Measurements from ENCODE around the gene TTLL9. TPM values are rescaled to one million over a fixed set of nuclear protein-coding genes. Genes with fewer than 3 reads are reported as not detected.

Gene TTLL9
- polyA plus RNA-seq, 3 donors: 0.21 TPM; not detected in 2

DNA sequence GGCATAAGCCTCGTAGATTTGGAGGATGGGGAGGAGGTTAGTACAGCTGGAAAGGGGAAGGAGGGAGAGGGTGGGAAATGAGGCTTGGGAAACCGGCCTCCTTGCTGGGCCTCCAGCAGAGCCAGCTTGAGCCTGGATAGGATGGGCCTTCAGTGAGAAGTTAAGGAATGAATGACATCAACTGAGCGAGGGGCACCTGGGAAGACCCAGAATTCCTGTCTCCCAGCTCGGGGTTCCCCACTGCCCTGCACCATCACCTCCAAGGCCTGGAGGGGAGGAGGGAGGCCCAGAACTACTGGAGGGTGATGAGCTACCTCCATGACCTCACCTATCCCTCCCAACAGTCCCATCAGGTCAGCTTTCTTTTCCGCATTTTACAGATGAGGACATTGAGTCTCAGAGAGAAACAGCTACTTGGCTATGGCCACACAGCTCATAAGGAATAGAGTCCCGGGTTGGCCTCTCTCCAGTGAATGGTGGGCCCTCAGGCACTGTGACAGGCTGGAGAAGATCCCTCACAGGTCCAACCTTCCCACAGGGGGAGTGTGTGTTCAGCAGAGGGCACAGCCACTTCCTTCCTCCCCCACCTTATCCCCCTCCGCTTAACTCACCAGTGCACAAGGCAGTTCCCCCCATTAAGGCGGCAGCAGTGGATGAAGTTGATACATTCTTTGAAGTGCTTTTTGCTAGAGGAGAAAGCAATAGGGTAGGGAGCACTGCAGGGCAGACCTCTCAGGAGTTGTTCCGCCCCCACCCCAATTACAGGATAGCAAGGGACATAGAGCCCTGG is 6.9 kb upstream of the TTLL9 start:
- H3K27me3 Mint-ChIP-seq (ENCODE audit: low read depth in 3 of 3): peaks cover 34 to 44% (median 41%) of the 10 kb centered on the region in 3 donors
- H3K4me3 Mint-ChIP-seq: no peak overlapping the region
- H3K9me3 Mint-ChIP-seq: peaks cover 0 to 9% (median 0%) of the 10 kb centered on the region in 7 donors
- Histone ChIP-seq H2AFZ (ENCODE audit: insufficient read depth, low read depth, low read length, poor library complexity, severe bottlenecking) (no peak overlapping the region), H3K9ac (ENCODE audit: insufficient read depth, low read length, poor library complexity, severe bottlenecking) (no peak overlapping the region), H3K4me1 (ENCODE audit: control insufficient read depth in 1 of 2, insufficient read depth in 2 of 2, low read length in 2 of 2) (peaks cover 6 to 15% of the 10 kb centered on the region in 2 donors), H3K27me3 (ENCODE audit: control insufficient read depth in 2 of 2, insufficient read depth in 2 of 2, low read length in 2 of 2) (peaks cover 24 to 33% of the 10 kb centered on the region in 2 donors), H3K27ac (ENCODE audit: low read depth in 1 of 2, low read length in 2 of 2) (no peak overlapping the region), H3K79me2 (ENCODE audit: insufficient read depth, low read length) (no peaks in the 10 kb centered on the region), H4K20me1 (ENCODE audit: insufficient read depth, low read length) (no peaks in the 10 kb centered on the region), H3K4me2 (replicated peaks; ENCODE audit: extremely low read depth, low read length, poor library complexity, severe bottlenecking) (no peak overlapping the region), H3K4me3 (replicated peaks in 1 of 3; ENCODE audit: low read depth in 2 of 3, low read length in 3 of 3) (no peak overlapping the region), H3K36me3 (replicated peaks in 1 of 2; ENCODE audit: control insufficient read depth in 1 of 2, insufficient read depth in 2 of 2, low read length in 2 of 2) (no peaks in the 10 kb centered on the region), H3K9me3 (replicated peaks in 1 of 2; ENCODE audit: control insufficient read depth in 1 of 2, insufficient read depth in 1 of 2, low read length in 2 of 2) (peaks cover 0 to 7% of the 10 kb centered on the region in 2 donors)
- TF ChIP-seq, protein P1, sequence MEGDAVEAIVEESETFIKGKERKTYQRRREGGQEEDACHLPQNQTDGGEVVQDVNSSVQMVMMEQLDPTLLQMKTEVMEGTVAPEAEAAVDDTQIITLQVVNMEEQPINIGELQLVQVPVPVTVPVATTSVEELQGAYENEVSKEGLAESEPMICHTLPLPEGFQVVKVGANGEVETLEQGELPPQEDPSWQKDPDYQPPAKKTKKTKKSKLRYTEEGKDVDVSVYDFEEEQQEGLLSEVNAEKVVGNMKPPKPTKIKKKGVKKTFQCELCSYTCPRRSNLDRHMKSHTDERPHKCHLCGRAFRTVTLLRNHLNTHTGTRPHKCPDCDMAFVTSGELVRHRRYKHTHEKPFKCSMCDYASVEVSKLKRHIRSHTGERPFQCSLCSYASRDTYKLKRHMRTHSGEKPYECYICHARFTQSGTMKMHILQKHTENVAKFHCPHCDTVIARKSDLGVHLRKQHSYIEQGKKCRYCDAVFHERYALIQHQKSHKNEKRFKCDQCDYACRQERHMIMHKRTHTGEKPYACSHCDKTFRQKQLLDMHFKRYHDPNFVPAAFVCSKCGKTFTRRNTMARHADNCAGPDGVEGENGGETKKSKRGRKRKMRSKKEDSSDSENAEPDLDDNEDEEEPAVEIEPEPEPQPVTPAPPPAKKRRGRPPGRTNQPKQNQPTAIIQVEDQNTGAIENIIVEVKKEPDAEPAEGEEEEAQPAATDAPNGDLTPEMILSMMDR (IDR thresholded peaks at IDR 0.05): no peak
- intact Hi-C loops (cut with micrococcal nuclease): no loop called here
- H3K4me1 Mint-ChIP-seq: peaks cover 14% of the 10 kb centered on the region
- peaks cover 0 to 3% of the 10 kb centered on the region in 2 donors for H3K36me3 Mint-ChIP-seq
- DNase-seq: no peak
- WGBS (ENCODE audit: insufficient coverage): 77% methylated on average over 4 of the region's 9 CpGs
- no peak overlapping the region for H3K27ac Mint-ChIP-seq

DNA sequence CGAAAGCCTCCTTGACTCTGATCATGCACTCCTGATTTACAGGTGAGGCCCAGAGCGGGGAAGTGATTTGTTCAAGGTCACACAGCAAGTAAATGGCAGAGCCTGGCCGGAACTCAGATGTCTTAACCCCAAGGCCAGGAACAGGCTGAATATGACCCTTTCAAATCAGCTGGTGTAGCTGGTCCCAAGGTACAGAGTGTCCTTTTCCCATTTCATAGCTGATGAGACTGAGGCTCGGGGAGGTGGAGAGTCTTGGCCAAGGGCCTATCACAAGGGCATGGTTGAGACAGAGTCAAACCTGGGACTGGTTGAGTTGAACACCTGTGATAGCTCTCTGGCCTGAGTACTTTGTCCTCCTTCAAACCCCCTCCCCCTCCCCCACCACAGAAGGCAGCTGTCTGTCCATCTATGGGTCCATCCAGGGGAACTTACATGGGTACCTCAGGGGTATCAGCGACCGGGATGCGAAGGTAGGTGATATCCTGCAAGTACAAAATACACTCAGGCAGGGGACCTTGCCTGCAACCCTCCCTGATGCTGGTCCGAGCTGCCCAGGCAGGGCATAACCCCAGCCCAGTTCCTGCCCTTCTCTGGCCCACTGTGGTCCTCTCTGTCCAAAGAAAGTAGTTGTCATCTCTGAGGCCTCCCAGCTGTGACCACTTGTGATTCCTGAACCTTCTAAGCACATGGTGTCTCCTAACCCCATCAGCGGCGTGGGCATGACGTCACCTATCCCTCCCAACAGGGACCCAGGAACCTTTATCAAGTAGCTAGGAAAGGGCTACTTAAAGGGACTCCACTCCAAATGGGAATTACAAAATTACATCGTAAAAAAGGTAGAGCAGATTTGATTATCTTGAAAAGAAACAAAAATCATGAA is 5.7 kb upstream of the TTLL9 start:
- WGBS (ENCODE audit: insufficient coverage): 91% methylated on average over 9 of the region's 12 CpGs
- H3K4me3 Mint-ChIP-seq: no peak overlapping the region
- DNase-seq: no peak

More for the DNA sequence above, 5.7 kb upstream of the TTLL9 start:
- TF ChIP-seq, protein P1 (IDR thresholded peaks at IDR 0.05): no peak
- Mint-ChIP-seq H3K36me3 (peaks cover 2 to 5% of the 10 kb centered on the region in 2 donors), H3K27me3 (ENCODE audit: low read depth in 3 of 3) (peaks cover 33 to 48% (median 43%) of the 10 kb centered on the region in 3 donors), H3K4me1 (peaks cover 25% of the 10 kb centered on the region), H3K27ac (no peak overlapping the region), H3K9me3 (peaks cover 0 to 13% (median 2%) of the 10 kb centered on the region in 7 donors)
- Histone ChIP-seq H4K20me1 (ENCODE audit: insufficient read depth, low read length) (no peaks in the 10 kb centered on the region), H3K9ac (ENCODE audit: insufficient read depth, low read length, poor library complexity, severe bottlenecking) (no peak overlapping the region), H3K4me3 (replicated peaks in 1 of 3; ENCODE audit: low read depth in 2 of 3, low read length in 3 of 3) (no peak overlapping the region), H2AFZ (ENCODE audit: insufficient read depth, low read depth, low read length, poor library complexity, severe bottlenecking) (no peak overlapping the region), H3K4me2 (replicated peaks; ENCODE audit: extremely low read depth, low read length, poor library complexity, severe bottlenecking) (no peak overlapping the region), H3K27me3 (ENCODE audit: control insufficient read depth in 2 of 2, insufficient read depth in 2 of 2, low read length in 2 of 2) (peaks cover 23 to 34% of the 10 kb centered on the region in 2 donors), H3K4me1 (ENCODE audit: control insufficient read depth in 1 of 2, insufficient read depth in 2 of 2, low read length in 2 of 2) (peaks cover 10 to 18% of the 10 kb centered on the region in 2 donors), H3K79me2 (ENCODE audit: insufficient read depth, low read length) (no peaks in the 10 kb centered on the region), H3K27ac (ENCODE audit: low read depth in 1 of 2, low read length in 2 of 2) (no peak overlapping the region), H3K9me3 (replicated peaks in 1 of 2; ENCODE audit: control insufficient read depth in 1 of 2, insufficient read depth in 1 of 2, low read length in 2 of 2) (peaks cover 0 to 14% of the 10 kb centered on the region in 2 donors), H3K36me3 (replicated peaks in 1 of 2; ENCODE audit: control insufficient read depth in 1 of 2, insufficient read depth in 2 of 2, low read length in 2 of 2) (no peaks in the 10 kb centered on the region)
- intact Hi-C loops (cut with micrococcal nuclease): no loop called here

Measured in CD14-positive monocyte (primary cell).